Stimulated activated CD8-positive, alpha-beta memory T cell treated with anti-CD3 and anti-CD28 coated beads, Interleukin-15, amount 100 ng/mL, for 4 hours (primary cell): ENCODE measurements around the gene SNED1.

Experiments used
- DNase-seq, 2 donors: peaks; one replicate each; pipeline ENCODE4 v3.0.0-alpha.2; 2020; ENCODE audit warnings: low read depth in 2 of 2

SNED1 gene

GRCh38 chr2:241029599-241030332 is 31.3 kb downstream of the SNED1 start:
- no peak for DNase-seq

GRCh38 chr2:241030333-241030680 is 31.9 kb downstream of the SNED1 start:
- no peak for DNase-seq

GRCh38 chr2:241030883-241031282 is 32.5 kb downstream of the SNED1 start:
- DNase-seq, result no peak

GRCh38 chr2:241031436-241032165 is 33.2 kb downstream of the SNED1 start:
- no peak for DNase-seq

- DNase-seq, result no peak
Measured at GRCh38 chr2:241033336-241033987, 35.0 kb downstream of the SNED1 start.

- no peak for DNase-seq
Measured at GRCh38 chr2:241033994-241034393, 35.6 kb downstream of the SNED1 start.

- DNase-seq, result no peak
Measured at GRCh38 chr2:241034490-241035141, 36.2 kb downstream of the SNED1 start.

- peak in 1 of 2 donors; percentile 27 for DNase-seq
Measured at GRCh38 chr2:241035142-241035817, 36.9 kb downstream of the SNED1 start.

- DNase-seq, result no peak
Measured at GRCh38 chr2:241035818-241036396, 37.5 kb downstream of the SNED1 start.

GRCh38 chr2:241036397-241036963 is 38.1 kb downstream of the SNED1 start:
- DNase-seq, result peak; percentile 18 to 36

- no peak for DNase-seq
Measured at GRCh38 chr2:241036964-241037421, 38.6 kb downstream of the SNED1 start.

GRCh38 chr2:241037498-241037897 is 39.1 kb downstream of the SNED1 start:
- no peak for DNase-seq

- no peak for DNase-seq
Measured at GRCh38 chr2:241038374-241039180, 40.2 kb downstream of the SNED1 start.

GRCh38 chr2:241039416-241039815 is 41.0 kb downstream of the SNED1 start:
- DNase-seq, result no peak

GRCh38 chr2:241040081-241040803 is 41.8 kb downstream of the SNED1 start:
- no peak for DNase-seq

GRCh38 chr2:241041589-241042158 is 43.3 kb downstream of the SNED1 start:
- DNase-seq, result no peak

GRCh38 chr2:241043581-241043980 is 45.2 kb downstream of the SNED1 start:
- DNase-seq, result no peak

GRCh38 chr2:241047253-241048010 is 49.0 kb downstream of the SNED1 start:
- DNase-seq, result no peak
